Esophagus (tissue), 2 donors: Measurements from ENCODE around the gene SLCO3A1. TPM values are rescaled to one million over a fixed set of nuclear protein-coding genes. Genes with fewer than 3 reads are reported as not detected.

Experiments used
- H3K27ac ChIP-seq, 2 donors: one replicate each; pipeline ENCODE4 v1.5.1; 2013; ENCODE audit warnings: low read depth in 2 of 2, mild to moderate bottlenecking in 2 of 2, inconsistent platforms in 1 of 2, low read length in 1 of 2, moderate library complexity in 1 of 2
- H3K27me3 ChIP-seq, 2 donors: one replicate each; pipeline ENCODE4 v1.6.1; 2013; ENCODE audit warnings: low read length in 2 of 2, control low read depth in 1 of 2, mild to moderate bottlenecking in 1 of 2; ENCODE audit not compliant: insufficient read depth in 2 of 2, control insufficient read depth in 1 of 2
- H3K36me3 ChIP-seq, 2 donors: one replicate each; pipeline ENCODE4 v1.6.1; 2013; ENCODE audit warnings: low read length in 1 of 2; ENCODE audit not compliant: control insufficient read depth in 2 of 2, insufficient read depth in 2 of 2
- H3K4me1 ChIP-seq, 2 donors: one replicate each; pipeline ENCODE4 v1.6.1; 2013; ENCODE audit warnings: low read length in 1 of 2; ENCODE audit not compliant: control insufficient read depth in 2 of 2, insufficient read depth in 2 of 2
- H3K4me3 ChIP-seq, 2 donors: one replicate each; pipeline ENCODE4 v1.5.1; 2013; ENCODE audit warnings: low read length in 2 of 2, mild to moderate bottlenecking in 2 of 2, low read depth in 1 of 2, moderate library complexity in 1 of 2
- H3K9me3 ChIP-seq, 2 donors: one replicate each; pipeline ENCODE4 v1.6.1; 2013; ENCODE audit warnings: mild to moderate bottlenecking in 2 of 2, low read depth in 1 of 2, low read length in 1 of 2, moderate library complexity in 1 of 2; ENCODE audit not compliant: control insufficient read depth in 2 of 2, insufficient read depth in 1 of 2
- WGBS, 2 donors: extraction: QIAGEN DNeasy Blood & Tissue Kit; methylation state at CpG; one replicate each; pipeline ENCODE4 v1.1.7; 2013; 5-methylcytosine and 5-hydroxymethylcytosine counted together
- polyA plus RNA-seq, 2 donors: library from polyadenylated mRNA; stranded (reverse); fragments of 200-250 nt; gene quantifications; one replicate each; pipeline ENCODE4 v1.2.3, GENCODE V29; 2013
- donor health status: healthy with polysubstance abuse.
- donor health status: Bipolar disorder and iron deficiency.

Gene SLCO3A1
- polyA plus RNA-seq, 2 donors: 18.2 to 18.5 TPM

DNA sequence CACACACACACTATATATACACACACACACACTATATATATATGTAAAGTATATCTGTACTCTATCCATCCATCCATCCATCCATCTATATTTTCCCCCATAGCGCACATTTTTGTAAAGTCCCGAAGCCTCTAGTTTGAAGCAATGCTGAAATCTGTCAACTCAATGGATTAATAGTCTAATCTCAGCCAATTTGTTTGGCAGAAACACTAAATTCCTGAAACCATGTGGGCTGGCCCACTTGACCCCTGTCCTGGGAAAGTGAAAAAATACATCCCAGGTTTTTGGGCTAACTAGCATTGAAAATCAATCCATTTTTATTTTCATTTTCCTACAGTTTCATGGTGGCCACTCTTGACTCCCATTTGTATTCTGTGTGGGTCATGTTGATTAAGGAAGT, 166.7 kb downstream of the SLCO3A1 start:
- Histone ChIP-seq H3K36me3 (no peaks in the 10 kb centered on the region), H3K27me3 (no peaks in the 10 kb centered on the region), H3K4me1 (peaks cover 6 to 7% of the 10 kb centered on the region in 2 donors), H3K4me3 (no peak overlapping the region), H3K27ac (no peak overlapping the region), H3K9me3 (no peaks in the 10 kb centered on the region)
- WGBS, 2 donors: 74 to 85% methylated on average over 2 of the region's 2 CpGs

DNA sequence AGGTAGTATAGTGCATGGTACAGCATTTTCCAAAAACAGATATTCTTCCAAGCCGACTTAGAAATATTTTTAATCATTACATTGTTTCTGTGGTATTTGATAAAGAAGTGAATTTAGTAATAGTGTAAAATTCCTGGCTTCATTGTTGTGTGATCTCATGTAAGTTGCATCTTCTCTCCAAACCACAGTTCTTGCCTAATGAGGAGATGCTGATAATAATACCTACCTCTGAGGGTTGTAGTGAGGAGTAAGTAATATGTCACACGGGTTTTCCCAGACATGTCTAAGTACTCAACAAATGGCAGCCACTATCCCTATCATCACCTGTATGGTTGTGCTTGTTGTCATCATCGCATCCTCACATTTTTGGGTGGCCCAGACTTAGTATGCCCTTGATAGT, 167.3 kb downstream of the SLCO3A1 start:
- no peaks in the 10 kb centered on the region for H3K27me3 ChIP-seq
- 76 to 79% methylated on average over 3 of the region's 3 CpGs for WGBS, 2 donors
- peaks cover 7 to 8% of the 10 kb centered on the region in 2 donors for H3K4me1 ChIP-seq
- no peaks in the 10 kb centered on the region for H3K36me3 ChIP-seq
- no peak overlapping the region for H3K4me3 ChIP-seq
- no peaks in the 10 kb centered on the region for H3K9me3 ChIP-seq
- H3K27ac ChIP-seq: peak overlapping the region in 1 of 2 donors; percentile 27

DNA sequence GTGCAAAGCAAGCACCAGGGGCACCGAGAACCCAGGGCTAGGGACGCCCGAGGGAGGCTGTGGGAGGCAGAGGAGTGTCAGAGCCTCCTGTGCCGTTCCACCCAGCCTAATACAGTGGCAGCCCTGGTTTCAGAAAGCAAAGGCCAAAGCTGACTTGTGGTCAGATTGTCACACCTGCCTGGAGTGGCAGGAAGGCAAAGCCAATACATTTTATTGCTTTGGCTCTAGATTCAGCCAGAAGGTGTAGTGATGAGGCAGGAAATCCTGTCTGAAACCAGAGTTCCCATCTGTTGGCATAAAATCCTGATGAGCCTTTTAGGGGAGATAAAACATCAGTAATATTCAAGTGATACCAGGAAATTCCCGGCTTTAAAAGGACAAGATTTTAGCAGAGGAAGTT, 168.3 kb downstream of the SLCO3A1 start:
- 76 to 81% methylated on average over 5 of the region's 5 CpGs for WGBS, 2 donors
- H3K27me3 ChIP-seq: no peaks in the 10 kb centered on the region
- H3K36me3 ChIP-seq: no peaks in the 10 kb centered on the region
- H3K4me3 ChIP-seq: no peak overlapping the region
- peaks cover 7 to 8% of the 10 kb centered on the region in 2 donors for H3K4me1 ChIP-seq
- no peak overlapping the region for H3K27ac ChIP-seq
- H3K9me3 ChIP-seq: no peaks in the 10 kb centered on the region

DNA sequence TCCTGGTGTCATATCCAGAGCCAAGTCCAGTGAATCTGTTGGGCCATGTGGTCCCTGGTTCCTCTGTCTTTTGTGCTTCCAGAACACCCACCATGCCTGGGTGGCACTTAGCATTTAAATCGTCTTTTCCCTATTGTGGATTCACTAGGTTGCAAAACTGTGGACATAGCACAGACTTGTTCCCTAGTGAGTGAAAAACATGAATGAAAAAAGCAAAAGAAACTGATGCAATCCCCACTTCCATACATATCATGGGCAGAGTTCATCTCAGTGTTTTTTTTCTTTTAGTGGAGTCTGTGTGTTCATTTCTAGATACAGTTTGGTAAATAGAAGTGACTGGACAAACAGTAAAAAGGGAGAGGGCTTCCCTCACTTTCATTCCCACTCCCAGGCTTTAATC, 170.5 kb downstream of the SLCO3A1 start:
- H3K4me1 ChIP-seq: peaks cover 0 to 2% of the 10 kb centered on the region in 2 donors
- H3K36me3 ChIP-seq: no peaks in the 10 kb centered on the region
- no peak overlapping the region for H3K4me3 ChIP-seq
- no peaks in the 10 kb centered on the region for H3K27me3 ChIP-seq
- H3K9me3 ChIP-seq: no peaks in the 10 kb centered on the region
- no peak overlapping the region for H3K27ac ChIP-seq
- WGBS, 2 donors: 46 to 65% methylated on average over 1 of the region's 1 CpG

DNA sequence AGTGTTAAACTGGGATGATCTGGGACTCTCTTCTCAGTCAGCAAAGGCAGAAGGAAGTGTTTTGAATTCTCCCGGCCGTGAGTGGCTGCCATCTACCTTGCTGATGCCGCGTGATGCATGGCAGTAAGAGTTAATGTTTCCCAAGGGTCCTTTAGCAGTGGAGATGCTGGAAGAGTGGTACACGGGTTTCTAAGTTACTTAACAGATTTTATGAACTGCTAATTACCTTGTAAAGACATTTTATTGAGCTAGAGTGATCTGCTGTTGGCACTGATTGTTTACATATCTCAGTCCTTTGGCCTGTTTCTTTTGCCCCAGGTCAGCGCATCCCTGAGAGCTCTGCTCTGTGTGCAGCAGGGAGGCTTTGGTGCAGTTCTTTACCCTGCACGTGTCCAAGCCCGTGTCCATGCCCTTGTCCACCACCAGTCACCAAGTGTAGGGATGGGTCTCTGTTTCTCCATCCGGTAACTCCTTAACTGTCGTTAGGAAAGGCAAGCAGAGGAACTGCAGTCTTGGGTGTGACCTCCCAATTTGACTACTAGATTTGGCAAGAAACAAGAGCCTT, 172.3 kb downstream of the SLCO3A1 start:
- no peaks in the 10 kb centered on the region for H3K36me3 ChIP-seq
- H3K27me3 ChIP-seq: no peaks in the 10 kb centered on the region
- H3K4me3 ChIP-seq: no peak overlapping the region
- no peaks in the 10 kb centered on the region for H3K9me3 ChIP-seq
- peaks cover 0 to 2% of the 10 kb centered on the region in 2 donors for H3K4me1 ChIP-seq
- WGBS, 2 donors: 76 to 81% methylated on average over 10 of the region's 10 CpGs
- H3K27ac ChIP-seq: no peak overlapping the region

DNA sequence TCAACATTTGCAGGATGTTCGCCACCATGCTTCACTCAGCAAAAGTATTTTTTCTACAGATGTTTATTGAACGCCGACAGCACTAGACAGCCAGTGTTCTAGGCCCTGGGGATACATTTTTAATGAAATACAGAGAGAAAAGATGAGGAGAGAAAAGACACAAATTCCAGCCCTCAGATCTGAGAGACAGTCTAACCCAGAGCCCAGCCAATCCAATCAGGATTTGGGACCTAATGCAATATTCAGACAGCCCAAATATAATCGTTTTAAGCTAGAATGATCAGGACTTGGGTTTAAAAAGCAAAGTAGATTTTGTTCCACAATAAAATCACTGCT, 174.8 kb downstream of the SLCO3A1 start:
- 64 to 66% methylated on average over 4 of the region's 4 CpGs for WGBS, 2 donors
- Histone ChIP-seq H3K36me3 (no peaks in the 10 kb centered on the region), H3K4me1 (peaks cover 0 to 7% of the 10 kb centered on the region in 2 donors), H3K4me3 (no peak overlapping the region), H3K9me3 (no peaks in the 10 kb centered on the region), H3K27me3 (no peaks in the 10 kb centered on the region), H3K27ac (peak overlapping the region in 1 of 2 donors; percentile 19)

DNA sequence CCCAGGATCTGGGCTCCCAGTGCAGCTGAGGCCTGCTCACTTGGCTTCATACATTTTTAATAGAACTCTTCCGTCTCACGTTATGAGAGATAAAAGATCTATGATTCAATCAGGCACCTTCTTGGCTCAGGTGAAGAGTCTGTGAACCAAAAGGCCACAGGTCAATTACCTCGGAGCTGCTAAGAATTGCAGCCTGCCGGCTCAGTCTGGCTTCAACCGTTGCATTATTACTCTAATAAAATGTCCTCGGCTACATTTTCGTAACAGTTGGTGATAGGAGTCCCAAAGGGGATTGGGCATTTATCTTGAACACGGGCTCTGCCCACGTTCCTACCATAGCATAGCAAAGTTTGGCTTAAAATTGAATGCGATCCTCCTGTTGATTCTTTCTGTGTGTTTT, 176.3 kb downstream of the SLCO3A1 start:
- WGBS, 2 donors: 68 to 71% methylated on average over 10 of the region's 10 CpGs
- H3K36me3 ChIP-seq: no peaks in the 10 kb centered on the region
- H3K9me3 ChIP-seq: no peaks in the 10 kb centered on the region
- no peak overlapping the region for H3K4me3 ChIP-seq
- H3K27me3 ChIP-seq: no peaks in the 10 kb centered on the region
- peaks cover 0 to 11% of the 10 kb centered on the region in 2 donors for H3K4me1 ChIP-seq
- peak overlapping the region in 1 of 2 donors; percentile 14 for H3K27ac ChIP-seq

DNA sequence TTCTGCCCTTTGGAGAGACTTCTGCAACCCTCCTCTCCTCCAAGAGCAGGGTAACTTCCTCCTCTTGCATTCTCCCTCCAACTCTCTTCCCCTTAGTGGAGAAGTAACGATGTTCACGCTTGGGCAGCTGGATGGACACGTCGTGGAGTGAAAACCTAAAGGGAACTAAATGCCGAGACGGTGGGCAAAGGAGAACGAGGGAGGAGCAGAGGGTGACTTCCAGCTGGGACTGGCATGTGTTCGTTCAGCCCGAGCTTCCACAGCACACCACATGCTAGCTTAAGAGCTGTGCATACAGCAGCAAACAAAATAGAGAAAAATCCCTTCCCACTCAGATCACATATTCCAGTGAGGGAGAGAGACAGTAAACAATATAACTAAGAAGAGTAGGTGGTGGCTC, 179.8 kb downstream of the SLCO3A1 start:
- H3K4me3 ChIP-seq: no peak overlapping the region
- H3K27ac ChIP-seq: peak overlapping the region in 1 of 2 donors; percentile 22
- 61 to 80% methylated on average over 9 of the region's 9 CpGs for WGBS, 2 donors
- no peaks in the 10 kb centered on the region for H3K9me3 ChIP-seq
- H3K4me1 ChIP-seq: peaks cover 0 to 9% of the 10 kb centered on the region in 2 donors
- H3K27me3 ChIP-seq: no peaks in the 10 kb centered on the region
- no peaks in the 10 kb centered on the region for H3K36me3 ChIP-seq

DNA sequence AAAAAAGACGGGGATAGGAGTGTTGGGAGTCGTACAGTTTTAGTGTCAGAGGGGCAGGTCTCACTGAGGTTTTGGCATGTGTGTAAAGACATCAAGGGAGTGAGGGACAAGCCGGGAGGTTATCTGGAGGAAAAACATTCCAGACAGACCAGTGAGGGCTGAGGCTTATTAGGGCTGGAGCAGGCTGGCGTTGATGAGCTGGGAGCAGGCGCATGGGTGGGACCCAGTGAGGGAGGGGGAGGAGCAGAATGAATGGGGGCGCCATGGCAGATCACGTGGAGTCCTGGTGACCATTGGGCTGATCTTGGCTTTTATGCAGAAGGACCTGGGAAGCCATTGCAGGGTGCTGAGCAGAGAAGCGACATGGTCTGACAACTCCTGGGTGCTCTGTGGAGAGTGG, 180.2 kb downstream of the SLCO3A1 start:
- H3K4me1 ChIP-seq: peaks cover 0 to 9% of the 10 kb centered on the region in 2 donors
- no peaks in the 10 kb centered on the region for H3K9me3 ChIP-seq
- H3K27me3 ChIP-seq: no peaks in the 10 kb centered on the region
- no peaks in the 10 kb centered on the region for H3K36me3 ChIP-seq
- no peak overlapping the region for H3K4me3 ChIP-seq
- WGBS, 2 donors: 74 to 81% methylated on average over 8 of the region's 8 CpGs
- no peak overlapping the region for H3K27ac ChIP-seq

DNA sequence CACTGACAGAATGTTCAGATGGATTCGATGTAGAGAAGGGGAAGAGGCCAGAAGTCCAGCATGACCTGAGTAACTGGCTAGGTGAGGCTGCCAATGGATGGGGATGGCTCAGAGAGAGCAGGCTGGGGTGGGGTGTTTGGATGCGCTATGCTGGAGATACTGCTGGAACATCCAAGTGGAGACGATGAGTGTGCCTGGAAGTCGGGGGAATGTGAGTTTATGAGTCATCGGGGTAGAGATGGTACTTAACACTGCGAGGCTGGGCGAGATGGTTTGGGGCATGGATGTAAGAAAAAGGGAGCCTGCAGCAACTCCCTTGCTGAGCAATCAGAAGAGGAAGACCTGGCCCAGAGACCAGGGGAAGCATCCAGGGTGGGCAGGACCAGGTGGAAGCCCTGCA, 180.7 kb downstream of the SLCO3A1 start:
- no peaks in the 10 kb centered on the region for H3K27me3 ChIP-seq
- H3K4me1 ChIP-seq: peaks cover 0 to 9% of the 10 kb centered on the region in 2 donors
- no peaks in the 10 kb centered on the region for H3K9me3 ChIP-seq
- no peak overlapping the region for H3K4me3 ChIP-seq
- WGBS, 2 donors: 72 to 80% methylated on average over 7 of the region's 7 CpGs
- no peaks in the 10 kb centered on the region for H3K36me3 ChIP-seq
- H3K27ac ChIP-seq: no peak overlapping the region
